Endothelial cell of umbilical vein (primary cell): Measurements from ENCODE around the gene SHISA7. TPM values are rescaled to one million over a fixed set of nuclear protein-coding genes. Genes with fewer than 3 reads are reported as not detected.
"Not testable (repeated sequence)": the region's sequence is repeated elsewhere in the genome, so short reads cannot be mapped to it uniquely, and the experiment has no call there.

Experiments
- BruUV-seq: library from RNA; stranded (reverse); fragments of 400-500 nt; replicated peaks from 2 replicates; lab custom pipeline; 2021; lab: Mats Ljungman, UMichigan
- CTCF ChIA-PET: fragments of 300-600, 350-600 bp; sonication (Branson Sonifier 250); formaldehyde crosslinking; loops from one replicate; lab custom pipeline; 2021; ENCODE audit warnings: antibody characterized with exemption, inconsistent platforms; lab: Charles Lee
- POLR2A ChIA-PET: fragments of 300-600, 350-600 bp; sonication (Branson Sonifier 250); formaldehyde crosslinking; loops from one replicate; lab custom pipeline; 2021; ENCODE audit warnings: antibody characterized with exemption, inconsistent platforms; lab: Charles Lee
- DNase-seq: peaks from one replicate; pipeline ENCODE4 v3.0.0-alpha.2; 2011; ENCODE audit warnings: low read depth, low spot score
- FAIRE-seq: peaks from 2 replicates; lab custom pipeline; 2011; peaks lifted over from hg19 to GRCh38; lab: Jason Lieb, UNC
- H2AFZ ChIP-seq: 2 replicates; pipeline ENCODE4 v1.6.0; 2012; ENCODE audit warnings: low read depth, low read length, control low read depth, inconsistent platforms
- H3K27ac ChIP-seq: 2 replicates; pipeline ENCODE4 v1.5.1; 2011; ENCODE audit warnings: low read depth, mild to moderate bottlenecking, control low read depth, low read length, moderate library complexity; ENCODE audit not compliant: insufficient read depth
- H3K27me3 ChIP-seq, 2 experiments: 2 replicates each; pipeline versions ENCODE4 v1.6.0 to v1.6.1; 2011; ENCODE audit warnings: low read length in 2 of 2, mixed read lengths in 1 of 2; ENCODE audit not compliant: control insufficient read depth in 2 of 2, insufficient read depth in 2 of 2
- H3K36me3 ChIP-seq, 2 experiments: 2 replicates in 1 of 2; 3 replicates in 1 of 2; pipeline ENCODE4 v1.5.1; 2011; ENCODE audit warnings: low read length in 2 of 2, mild to moderate bottlenecking in 1 of 2, moderate library complexity in 1 of 2; ENCODE audit not compliant: control insufficient read depth in 2 of 2, insufficient read depth in 2 of 2; ENCODE audit errors: extremely low read depth in 1 of 2
- H3K4me1 ChIP-seq: 3 replicates; pipeline ENCODE4 v1.5.1; 2011; ENCODE audit warnings: mild to moderate bottlenecking, low read length; ENCODE audit not compliant: control insufficient read depth, insufficient read depth; ENCODE audit errors: extremely low read depth
- H3K4me2 ChIP-seq: 2 replicates; pipeline ENCODE4 v1.6.1; 2011; ENCODE audit warnings: low read length, control low read depth, mixed read lengths; ENCODE audit not compliant: insufficient read depth
- H3K4me3 ChIP-seq, 3 experiments: fragments of 200-600 bp in 1 of 3; sonication (generic), shearing (Covaris generic) in 1 of 3; replicated peaks in 1 of 3; 2 replicates each; pipeline ENCODE4 v1.5.1; 2011 to 2016; ENCODE audit warnings: control low read depth in 3 of 3, low read length in 3 of 3, mild to moderate bottlenecking in 2 of 3, inconsistent platforms in 1 of 3, low read depth in 1 of 3, moderate library complexity in 1 of 3; ENCODE audit not compliant: insufficient read depth in 1 of 3
- H3K79me2 ChIP-seq: 2 replicates; pipeline ENCODE4 v1.6.0; 2012; ENCODE audit warnings: low read length, inconsistent platforms; ENCODE audit not compliant: control insufficient read depth, insufficient read depth
- H3K9ac ChIP-seq: replicated peaks from 2 replicates; pipeline ENCODE3; 2011; ENCODE audit warnings: low read length, control low read depth; ENCODE audit not compliant: insufficient read depth; ENCODE audit errors: extremely low read depth
- H3K9me1 ChIP-seq: replicated peaks from 3 replicates; pipeline ENCODE4 v1.6.0; 2011; ENCODE audit warnings: mild to moderate bottlenecking, low read length; ENCODE audit not compliant: control insufficient read depth, insufficient read depth; ENCODE audit errors: extremely low read depth
- H3K9me3 ChIP-seq: replicated peaks from 2 replicates; pipeline ENCODE4 v1.5.1; 2012; ENCODE audit warnings: low read length, inconsistent platforms; ENCODE audit not compliant: control insufficient read depth, insufficient read depth
- H4K20me1 ChIP-seq: replicated peaks from 2 replicates; pipeline ENCODE3; 2011; ENCODE audit warnings: mild to moderate bottlenecking, low read length; ENCODE audit not compliant: control insufficient read depth, insufficient read depth; ENCODE audit errors: extremely low read depth
- EZH2 ChIP-seq: IDR thresholded peaks from 2 replicates; pipeline ENCODE4 v1.6.1; 2012; ENCODE audit warnings: borderline replicate concordance, low read depth, mild to moderate bottlenecking, moderate library complexity, low read length, inconsistent platforms; ENCODE audit not compliant: severe bottlenecking
- JUN ChIP-seq: IDR thresholded peaks from 2 replicates; pipeline ENCODE4 v1.6.1; 2011; ENCODE audit warnings: borderline replicate concordance, low read depth; ENCODE audit not compliant: insufficient read length, insufficient read depth
- POLR2A ChIP-seq: IDR thresholded peaks from 2 replicates; pipeline ENCODE4 v1.6.1; 2012; ENCODE audit warnings: low read depth, mild to moderate bottlenecking, control low read depth, low read length
- dilution Hi-C: fragments of 300-500 bp; cut with MboI; formaldehyde crosslinking; loops from one replicate; pipeline ENCODE4 v1.15.0; 2019; ENCODE audit warnings: low sequenced_read_pairs; ENCODE audit not compliant: extremely low pct_ligation_motif_present
- intact Hi-C: fragments of 100-400 bp; cut with micrococcal nuclease; formaldehyde crosslinking; loops from one replicate; pipeline ENCODE4 v1.10.0; 2022
- polyA plus RNA-seq, 4 experiments: library from polyadenylated mRNA; depleted of rRNA in 3 of 4; stranded (reverse) in 3 of 4; unstranded in 1 of 4; fragments of >200 nt; gene quantifications; 2 replicates each; pipeline versions ENCODE4 v1.2.1 to v1.2.3, GENCODE V29; 2011 to 2012; ENCODE audit warnings: missing spikeins in 1 of 4
- total RNA-seq: library from RNA; stranded (reverse); gene quantifications from 2 replicates; pipeline ENCODE4 v1.2.3, GENCODE V29; 2021
- TF ChIP-seq, protein P1 (sequence below), 2 donors: IDR thresholded peaks; 1 replicate in 1 of 2; 2 replicates in 1 of 2; pipeline ENCODE4 v1.5.1; 2011; ENCODE audit warnings: low read length in 2 of 2, mild to moderate bottlenecking in 2 of 2, moderate library complexity in 2 of 2, control low read depth in 1 of 2, inconsistent platforms in 1 of 2, low read depth in 1 of 2; ENCODE audit not compliant: insufficient read depth in 1 of 2; ENCODE audit errors: extremely low read depth in 1 of 2

SHISA7 gene
- total and polyA plus RNA-seq, 2 donors (not counting 3 experiments of a cell fraction or from before 2014, with no cell fraction given) = not detected

DNA sequence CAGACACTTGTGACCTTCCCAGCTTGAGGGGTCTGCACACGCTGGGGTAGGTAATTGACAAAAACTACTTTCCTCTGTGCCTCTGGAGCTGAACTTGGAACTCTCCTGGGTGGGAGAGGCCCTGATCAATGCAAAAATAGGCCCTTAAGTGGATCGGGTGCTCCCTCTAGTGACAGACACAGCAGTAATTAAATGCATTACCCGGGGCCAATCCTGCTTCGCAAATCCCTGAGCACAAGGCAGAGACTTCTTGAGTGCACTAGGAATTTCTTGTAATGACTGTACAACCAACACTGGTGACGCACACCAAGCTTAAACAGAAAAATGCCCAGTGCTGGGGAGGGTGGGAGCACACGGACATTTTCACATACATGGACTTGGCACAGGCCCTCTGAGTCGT is 24.9 kb downstream of the SHISA7 start:
- intact Hi-C loops (loop anchor here (1.0 to 2.0 kb wide), 4 partner anchors 87 to 277 kb away; no protein-coding TSS in a partner anchor), dilution Hi-C loops (no loop called here)
- CTCF ChIA-PET = interaction anchor here (0.6 to 4.5 kb wide), 22 partner anchors 10 to 330 kb away, joined by 3 to 69 read pairs (median 5); partner anchors contain the start of genes HSPBP1 and TMEM238
- FAIRE-seq (peak; percentile 97), DNase-seq (peak; percentile 71)
- Histone ChIP-seq H3K4me3 (no peak overlapping the region), H3K36me3 (no peaks in the 10 kb centered on the region), H3K9me1 (no peaks in the 10 kb centered on the region), H2AFZ (no peak overlapping the region), H3K27ac (no peak overlapping the region), H4K20me1 (no peaks in the 10 kb centered on the region), H3K4me2 (no peak overlapping the region), H3K27me3 (peaks cover 0 to 5% of the 10 kb centered on the region in 2 experiments), H3K4me1 (no peaks in the 10 kb centered on the region), H3K9ac (no peak overlapping the region), H3K9me3 (no peaks in the 10 kb centered on the region), H3K79me2 (no peaks in the 10 kb centered on the region)
- POLR2A ChIA-PET = interaction anchor here (1.0 kb wide), 1 partner anchor 11 kb away, joined by 3 read pairs; no protein-coding TSS in a partner anchor
- TF ChIP-seq POLR2A (no peak), JUN (no peak)
- TF ChIP-seq, protein P1, sequence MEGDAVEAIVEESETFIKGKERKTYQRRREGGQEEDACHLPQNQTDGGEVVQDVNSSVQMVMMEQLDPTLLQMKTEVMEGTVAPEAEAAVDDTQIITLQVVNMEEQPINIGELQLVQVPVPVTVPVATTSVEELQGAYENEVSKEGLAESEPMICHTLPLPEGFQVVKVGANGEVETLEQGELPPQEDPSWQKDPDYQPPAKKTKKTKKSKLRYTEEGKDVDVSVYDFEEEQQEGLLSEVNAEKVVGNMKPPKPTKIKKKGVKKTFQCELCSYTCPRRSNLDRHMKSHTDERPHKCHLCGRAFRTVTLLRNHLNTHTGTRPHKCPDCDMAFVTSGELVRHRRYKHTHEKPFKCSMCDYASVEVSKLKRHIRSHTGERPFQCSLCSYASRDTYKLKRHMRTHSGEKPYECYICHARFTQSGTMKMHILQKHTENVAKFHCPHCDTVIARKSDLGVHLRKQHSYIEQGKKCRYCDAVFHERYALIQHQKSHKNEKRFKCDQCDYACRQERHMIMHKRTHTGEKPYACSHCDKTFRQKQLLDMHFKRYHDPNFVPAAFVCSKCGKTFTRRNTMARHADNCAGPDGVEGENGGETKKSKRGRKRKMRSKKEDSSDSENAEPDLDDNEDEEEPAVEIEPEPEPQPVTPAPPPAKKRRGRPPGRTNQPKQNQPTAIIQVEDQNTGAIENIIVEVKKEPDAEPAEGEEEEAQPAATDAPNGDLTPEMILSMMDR (IDR thresholded peaks at IDR 0.05; ENCODE audit: extremely low read depth in 1 of 2, insufficient read depth in 1 of 2, low read depth in 1 of 2, low read length in 2 of 2) = peak; percentile 64 to 71
- BruUV-seq = no TSS peak

- Histone ChIP-seq H3K9me1 (no peaks in the 10 kb centered on the region), H3K79me2 (peaks cover 23% of the 10 kb centered on the region), H3K4me1 (peaks cover 13% of the 10 kb centered on the region), H3K9ac (no peak overlapping the region), H3K9me3 (no peaks in the 10 kb centered on the region), H3K4me2 (no peak overlapping the region), H3K4me3 (no peak overlapping the region), H2AFZ (no peak overlapping the region), H4K20me1 (no peaks in the 10 kb centered on the region), H3K27ac (no peak overlapping the region), H3K36me3 (no peaks in the 10 kb centered on the region), H3K27me3 (peaks cover 2 to 5% of the 10 kb centered on the region in 2 experiments)
- intact Hi-C loops (no loop called here), dilution Hi-C loops (no loop called here)
- no peak for DNase-seq
- ChIA-PET CTCF (no interaction called here), POLR2A (no interaction called here)
- FAIRE-seq = no peak
- no TSS peak for BruUV-seq
- TF ChIP-seq EZH2 = no peak
- TF ChIP-seq POLR2A = no peak
- TF ChIP-seq, protein P1 (IDR thresholded peaks at IDR 0.05; ENCODE audit: extremely low read depth in 1 of 2, insufficient read depth in 1 of 2, low read depth in 1 of 2, low read length in 2 of 2) = no peak
Measured at GRCh38 chr19:55410168-55410567, 32.9 kb downstream of the SHISA7 start.

DNA sequence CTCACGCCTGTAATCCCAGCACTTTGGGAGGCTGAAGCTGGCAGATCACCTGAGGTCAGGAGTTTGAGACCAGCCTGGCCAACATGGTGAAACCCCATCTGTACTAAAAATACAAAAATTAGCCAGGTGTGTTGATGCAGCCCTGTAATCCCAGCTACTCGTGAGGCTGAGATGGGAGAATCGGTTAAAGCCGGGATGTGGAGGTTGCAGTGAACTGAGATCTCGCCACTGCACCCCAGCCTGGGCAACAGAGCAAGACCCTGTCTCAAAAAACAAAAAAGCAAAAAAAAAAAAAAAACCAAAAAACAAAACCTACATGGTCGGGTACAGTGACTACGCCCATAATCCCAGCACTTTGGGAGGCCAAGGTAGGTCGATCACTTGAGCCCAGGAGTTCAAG is 33.9 kb downstream of the SHISA7 start:
- DNase-seq, dilution Hi-C loops, POLR2A ChIA-PET, H4K20me1 ChIP-seq, H3K9ac ChIP-seq, H3K4me2 ChIP-seq, BruUV-seq, H3K4me3 ChIP-seq, H2AFZ ChIP-seq, H3K27me3 ChIP-seq, FAIRE-seq, H3K36me3 ChIP-seq, H3K27ac ChIP-seq, H3K9me1 ChIP-seq, H3K9me3 ChIP-seq: not testable (repeated sequence)
- CTCF ChIA-PET = interaction anchor here (0.7 to 0.9 kb wide), 2 partner anchors 10 to 95 kb away, joined by 3 to 4 read pairs; no protein-coding TSS in a partner anchor
- intact Hi-C loops = loop anchor here (2.0 kb wide), 2 partner anchors 52 to 268 kb away; partner anchors contain the start of gene ISOC2
- H3K79me2 ChIP-seq = peaks cover 30% of the 10 kb centered on the region
- peaks cover 13% of the 10 kb centered on the region for H3K4me1 ChIP-seq
